Hepatocyte (in vitro differentiated cells): ENCODE data around the gene GART.

Source experiments
- EZH2 ChIP-seq: fragments of 200-600 bp; sonication (generic); IDR thresholded peaks from 2 replicates; pipeline ENCODE4 v1.6.1; 2016; ENCODE audit warnings: antibody characterized with exemption, mild to moderate bottlenecking, borderline replicate concordance
- EZH2phosphoT487 ChIP-seq: fragments of 200-600 bp; sonication (generic); IDR thresholded peaks from one replicate; pipeline ENCODE4 v1.6.1; 2018; ENCODE audit warnings: antibody characterized with exemption, mild to moderate bottlenecking, low read depth, moderate library complexity; ENCODE audit not compliant: unreplicated experiment, severe bottlenecking
- TF ChIP-seq, protein P1 (sequence below): fragments of 200-600 bp; sonication (generic); IDR thresholded peaks from 2 replicates; pipeline ENCODE4 v1.5.1; 2016; ENCODE audit warnings: antibody characterized with exemption, mild to moderate bottlenecking; ENCODE audit not compliant: poor library complexity

DNA sequence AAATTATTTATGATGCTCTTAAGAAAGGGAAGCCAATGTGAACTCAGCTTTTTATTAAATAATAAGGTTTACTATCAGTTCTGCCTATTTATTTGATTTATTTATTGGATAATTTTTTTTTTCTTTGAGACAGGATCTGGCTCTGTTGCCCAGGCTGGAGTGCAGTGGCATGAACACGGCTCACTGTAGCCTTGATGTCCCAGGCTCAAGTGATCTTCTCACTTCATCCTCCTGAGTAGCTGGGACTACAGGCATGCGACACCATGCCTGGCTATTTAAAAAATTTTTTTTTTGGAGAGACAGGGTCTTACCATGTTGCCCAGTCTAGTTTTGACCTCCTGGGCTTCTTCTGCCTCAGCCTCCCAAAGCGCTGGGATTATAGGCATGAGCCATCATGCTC lies 29.4 kb downstream of the GART start:
- TF ChIP-seq, protein P1, sequence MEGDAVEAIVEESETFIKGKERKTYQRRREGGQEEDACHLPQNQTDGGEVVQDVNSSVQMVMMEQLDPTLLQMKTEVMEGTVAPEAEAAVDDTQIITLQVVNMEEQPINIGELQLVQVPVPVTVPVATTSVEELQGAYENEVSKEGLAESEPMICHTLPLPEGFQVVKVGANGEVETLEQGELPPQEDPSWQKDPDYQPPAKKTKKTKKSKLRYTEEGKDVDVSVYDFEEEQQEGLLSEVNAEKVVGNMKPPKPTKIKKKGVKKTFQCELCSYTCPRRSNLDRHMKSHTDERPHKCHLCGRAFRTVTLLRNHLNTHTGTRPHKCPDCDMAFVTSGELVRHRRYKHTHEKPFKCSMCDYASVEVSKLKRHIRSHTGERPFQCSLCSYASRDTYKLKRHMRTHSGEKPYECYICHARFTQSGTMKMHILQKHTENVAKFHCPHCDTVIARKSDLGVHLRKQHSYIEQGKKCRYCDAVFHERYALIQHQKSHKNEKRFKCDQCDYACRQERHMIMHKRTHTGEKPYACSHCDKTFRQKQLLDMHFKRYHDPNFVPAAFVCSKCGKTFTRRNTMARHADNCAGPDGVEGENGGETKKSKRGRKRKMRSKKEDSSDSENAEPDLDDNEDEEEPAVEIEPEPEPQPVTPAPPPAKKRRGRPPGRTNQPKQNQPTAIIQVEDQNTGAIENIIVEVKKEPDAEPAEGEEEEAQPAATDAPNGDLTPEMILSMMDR = no peak
- TF ChIP-seq EZH2 = no peak
- no peak for TF ChIP-seq EZH2phosphoT487
